ENCODE measurements around the gene BOLL.
"Not testable (repeated sequence)": the region's sequence is repeated elsewhere in the genome, so short reads cannot be mapped to it uniquely, and the experiment has no call there.

BOLL gene

GRCh38 chr2:197799068-197799467 is 13.9 kb upstream of the BOLL start:
- no peak for DNase-seq (ENCODE audit: low read depth in 2 of 3, low spot score in 2 of 3)

DNA sequence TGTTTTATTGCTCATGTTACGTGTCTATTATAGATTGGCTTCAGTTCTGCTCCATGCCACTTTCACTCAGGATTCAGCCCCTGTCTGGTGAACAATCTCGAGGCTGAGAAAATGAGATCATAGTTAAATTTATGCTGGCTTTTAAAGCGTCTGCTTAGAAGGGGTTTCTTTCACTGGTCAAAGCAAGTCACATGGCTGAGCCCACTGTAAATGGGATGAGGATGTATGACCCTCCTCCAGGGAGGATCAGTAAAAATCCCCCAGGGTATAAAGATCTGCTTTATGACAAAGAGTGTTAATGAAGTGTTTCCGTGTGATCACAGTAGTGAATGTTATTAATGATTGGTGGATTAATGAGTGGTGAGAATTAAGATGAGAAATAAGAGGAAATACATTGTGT is 13.1 kb upstream of the BOLL start:
- DNase-seq (ENCODE audit: low read depth in 2 of 3, low spot score in 2 of 3), result no peak

GRCh38 chr2:197795277-197795676 is 10.2 kb upstream of the BOLL start:
- no peak for DNase-seq (ENCODE audit: low read depth in 2 of 3, low spot score in 2 of 3)

DNA sequence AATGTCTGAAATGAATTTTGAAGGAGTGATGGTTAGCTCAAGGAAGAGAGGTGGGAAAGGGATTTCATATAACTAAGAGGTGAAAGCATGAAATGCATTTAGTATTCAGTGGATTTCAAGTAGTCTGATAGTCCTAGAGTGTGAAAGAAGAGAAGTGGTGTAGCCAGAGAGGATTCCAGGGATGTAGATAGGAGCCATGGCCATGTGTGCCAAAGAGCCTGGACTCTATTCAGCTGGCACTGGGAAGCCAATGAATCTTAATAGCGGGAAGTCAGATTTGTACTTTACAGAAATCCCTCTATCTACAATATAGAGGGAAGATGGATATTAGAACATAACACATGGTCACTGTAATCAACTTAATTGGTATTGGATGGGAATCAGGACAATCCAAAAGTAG is 8.3 kb upstream of the BOLL start:
- DNase-seq (ENCODE audit: low read depth in 2 of 3, low spot score in 2 of 3), result no peak

- peak in 2 of 3 experiments; percentile 49 to 51 for DNase-seq (ENCODE audit: low read depth in 2 of 3, low spot score in 2 of 3)
These were observed 1.1 kb upstream of the BOLL start for GRCh38 chr2:197786010-197786877.

DNA sequence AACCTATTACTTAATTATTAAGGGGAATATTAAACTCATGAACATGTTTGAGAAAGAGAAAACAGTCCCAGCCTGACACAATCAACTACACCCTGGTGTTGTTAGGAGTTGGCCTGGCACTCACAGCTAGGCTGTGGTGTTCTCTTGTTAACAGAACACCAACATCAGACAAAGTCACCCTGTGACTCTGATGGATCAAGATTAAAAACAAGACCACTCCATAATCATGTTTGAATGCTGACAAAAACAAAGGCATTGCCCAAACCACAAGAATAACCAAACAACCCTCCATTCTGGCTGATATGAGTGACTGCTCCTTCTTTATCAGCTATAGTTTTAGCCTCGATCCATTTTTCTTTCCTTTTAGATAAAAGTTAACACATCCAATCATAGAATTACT is 3.0 kb downstream of the BOLL start:
- no peak for DNase-seq (ENCODE audit: low read depth in 2 of 3, low spot score in 2 of 3)

- DNase-seq (ENCODE audit: low read depth in 2 of 3, low spot score in 2 of 3), result no peak
These were observed 5.9 kb downstream of the BOLL start for GRCh38 chr2:197779261-197779660.

- no peak for DNase-seq (ENCODE audit: low read depth in 2 of 3, low spot score in 2 of 3)
These were observed 7.2 kb downstream of the BOLL start for GRCh38 chr2:197777823-197778407.

DNA sequence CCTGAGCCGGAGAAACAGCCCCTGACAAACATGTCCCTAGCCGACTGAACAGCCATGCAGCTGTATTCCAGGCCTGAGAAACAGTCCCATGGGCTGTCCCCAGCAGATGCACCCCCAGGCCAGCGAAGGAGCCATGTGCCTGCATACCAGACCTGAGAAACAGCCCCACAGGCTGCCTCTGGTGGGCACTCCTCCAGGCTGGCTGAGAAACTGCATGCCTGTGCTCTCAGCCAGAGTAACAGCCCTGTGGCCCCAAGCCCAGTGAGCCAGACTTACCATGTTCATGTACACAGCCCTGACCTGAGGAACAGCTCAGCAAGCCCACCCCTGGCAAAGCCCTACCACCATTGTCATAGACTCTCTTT is 24.8 kb downstream of the BOLL start:
- no peak for DNase-seq (ENCODE audit: low read depth in 2 of 3, low spot score in 2 of 3)

DNA sequence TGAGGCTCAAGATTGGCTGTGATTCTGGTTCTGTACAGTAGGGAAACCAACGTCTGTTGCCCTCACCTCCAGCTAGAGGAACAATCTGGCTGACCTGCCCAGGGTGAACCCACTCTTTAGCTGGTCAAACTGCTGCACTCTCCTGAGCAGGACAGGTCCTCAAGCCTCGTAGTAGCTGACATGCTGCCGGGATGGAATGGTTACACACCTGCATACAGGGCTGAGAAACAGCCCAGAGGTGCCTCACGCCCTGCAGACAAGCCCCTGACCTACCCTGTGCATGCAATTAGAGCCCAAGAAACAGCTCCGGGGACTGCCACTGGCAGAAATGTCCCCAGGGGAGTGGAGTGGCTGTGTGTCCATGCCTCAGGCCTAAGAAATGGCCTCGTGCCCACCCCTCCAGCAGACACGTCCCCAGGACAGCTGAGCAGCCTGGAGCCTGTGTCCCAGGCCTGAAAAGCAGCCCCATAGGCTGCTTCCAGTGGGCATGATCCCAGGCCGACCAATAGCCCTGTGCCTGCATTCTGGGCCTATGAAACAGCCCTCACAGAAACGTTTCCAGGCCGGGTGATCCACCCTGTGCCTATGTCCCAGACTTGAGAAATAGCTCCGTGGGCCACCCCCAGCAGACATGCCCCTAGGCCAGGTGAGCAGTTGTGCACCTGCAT is 25.4 kb downstream of the BOLL start:
- DNase-seq (ENCODE audit: low read depth in 2 of 3, low spot score in 2 of 3), result no peak

- no peak for DNase-seq (ENCODE audit: low read depth in 2 of 3, low spot score in 2 of 3)
These were observed 26.1 kb downstream of the BOLL start for GRCh38 chr2:197759013-197759412.

GRCh38 chr2:197740200-197740599 is 44.9 kb downstream of the BOLL start:
- DNase-seq (ENCODE audit: low read depth in 2 of 3, low spot score in 2 of 3), result no peak

DNA sequence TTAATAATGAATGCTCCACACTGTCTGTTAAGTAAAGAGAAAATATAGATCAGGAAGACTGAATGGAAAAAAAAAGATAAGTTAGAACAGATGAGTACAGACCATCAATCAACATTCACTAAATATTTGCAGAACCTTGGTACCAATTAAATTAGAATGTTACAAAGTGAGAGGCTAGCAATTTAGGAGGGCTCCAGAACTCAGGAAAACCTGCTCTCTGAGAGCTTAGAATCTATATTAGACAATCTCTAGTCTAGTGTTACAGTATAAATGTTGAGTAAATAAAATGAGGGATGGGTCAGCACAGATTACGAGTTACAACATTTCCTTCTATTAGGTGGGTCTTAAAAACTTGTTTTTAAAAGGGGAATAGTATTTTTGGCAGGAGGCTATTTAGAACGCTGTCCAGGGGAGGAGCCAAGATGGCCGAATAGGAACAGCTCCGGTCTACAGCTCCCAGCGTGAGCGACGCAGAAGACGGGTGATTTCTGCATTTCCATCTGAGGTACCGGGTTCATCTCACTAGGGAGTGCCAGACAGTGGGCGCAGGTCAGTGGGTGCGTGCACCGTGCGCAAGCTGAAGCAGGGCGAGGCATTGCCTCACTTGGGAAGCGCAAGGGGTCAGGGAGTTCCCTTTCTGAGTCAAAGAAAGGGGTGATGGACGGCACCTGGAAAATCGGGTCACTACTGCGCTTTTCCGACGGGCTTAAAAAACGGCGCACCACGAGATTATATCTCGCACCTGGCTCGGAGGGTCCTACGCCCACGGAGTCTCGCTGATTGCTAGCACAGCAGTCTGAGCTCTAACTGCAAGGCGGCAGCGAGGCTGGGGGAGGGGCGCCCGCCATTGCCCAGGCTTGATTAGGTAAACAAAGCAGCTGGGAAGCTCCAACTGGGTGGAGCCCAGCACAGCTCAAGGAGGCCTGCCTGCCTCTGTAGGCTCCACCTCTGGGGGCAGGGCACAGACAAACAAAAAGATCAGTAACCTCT is 56.3 kb downstream of the BOLL start:
- not testable (repeated sequence) for DNase-seq (ENCODE audit: low read depth in 2 of 3, low spot score in 2 of 3)

DNA sequence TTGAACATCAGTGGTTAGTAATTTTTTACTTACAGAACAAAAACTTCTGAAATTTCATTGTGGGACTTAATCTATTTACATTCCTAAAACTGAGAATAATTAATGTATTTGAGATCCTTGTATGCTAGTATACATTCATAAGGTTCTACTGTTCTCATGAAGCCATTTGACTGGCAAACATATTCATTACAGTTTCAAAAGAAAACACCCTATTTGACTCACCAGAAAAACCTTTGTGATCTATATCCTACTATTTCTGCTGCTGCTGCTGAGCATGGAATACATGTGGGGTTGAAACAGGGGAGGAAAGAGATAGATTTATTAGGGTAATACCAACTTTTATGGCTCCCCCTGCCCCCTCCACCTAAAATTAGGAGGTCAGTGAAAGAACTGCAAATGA is 58.1 kb downstream of the BOLL start:
- DNase-seq (ENCODE audit: low read depth in 2 of 3, low spot score in 2 of 3), result no peak

GRCh38 chr2:197717863-197718262 is 67.3 kb downstream of the BOLL start:
- DNase-seq (ENCODE audit: low read depth in 2 of 3, low spot score in 2 of 3), result no peak

- no peak for DNase-seq (ENCODE audit: low read depth in 2 of 3, low spot score in 2 of 3)
These were observed 71.8 kb downstream of the BOLL start for GRCh38 chr2:197713271-197713670.

DNA sequence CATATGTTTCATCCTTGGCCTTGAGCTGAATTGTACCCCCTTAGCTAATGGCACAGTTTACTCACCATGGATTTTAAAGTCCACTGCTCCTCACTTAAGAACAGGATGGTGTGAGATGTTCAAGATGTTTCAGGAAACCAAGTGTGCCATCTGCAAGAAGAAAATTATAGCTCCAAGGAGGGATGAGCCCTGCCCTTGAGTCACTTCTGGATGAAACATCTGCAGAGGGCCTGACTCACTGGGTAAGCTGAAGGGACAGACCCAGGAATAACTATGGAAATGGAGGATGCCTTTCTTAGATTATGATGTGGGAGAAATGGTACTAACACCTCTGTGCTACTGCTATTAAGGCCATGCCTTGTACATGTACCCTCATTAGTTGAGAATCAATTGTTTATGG is 73.5 kb downstream of the BOLL start:
- no peak for DNase-seq (ENCODE audit: low read depth in 2 of 3, low spot score in 2 of 3)

GRCh38 chr2:197710424-197711042 is 74.6 kb downstream of the BOLL start:
- DNase-seq (ENCODE audit: low read depth in 2 of 3, low spot score in 2 of 3), result no peak

- not testable (repeated sequence) for DNase-seq (ENCODE audit: low read depth in 2 of 3, low spot score in 2 of 3)
These were observed 76.0 kb downstream of the BOLL start for GRCh38 chr2:197709140-197709539.

- no peak for DNase-seq (ENCODE audit: low read depth in 2 of 3, low spot score in 2 of 3)
These were observed 76.8 kb downstream of the BOLL start for GRCh38 chr2:197708331-197708730.

Data from activated CD8-positive, alpha-beta memory T cell treated with anti-CD3 and anti-CD28 coated beads for 48 hours (primary cell).